Karpas-422 (cell line): ENCODE results near the gene HOXB3. TPM values are rescaled to one million over a fixed set of nuclear protein-coding genes. Genes with fewer than 3 reads are reported as not detected.

Source experiments
- DNase-seq: peaks from one replicate; pipeline ENCODE4 v3.0.0-alpha.2; 2015
- H2AFZ ChIP-seq: fragments of 200-600 bp; sonication (generic); 2 replicates; pipeline ENCODE4 v1.6.1; 2014; ENCODE audit warnings: antibody characterized with exemption, low read length, mixed read lengths
- H3K27ac ChIP-seq: fragments of 200-600 bp; sonication (generic); 2 replicates; pipeline ENCODE4 v1.5.1; 2014; ENCODE audit warnings: mild to moderate bottlenecking, low read length, moderate library complexity
- H3K27me3 ChIP-seq: fragments of 200-600 bp; sonication (generic); 2 replicates; pipeline ENCODE4 v1.6.1; 2014; ENCODE audit warnings: low read length, mixed read lengths
- H3K36me3 ChIP-seq: fragments of 200-600 bp; sonication (generic); 2 replicates; pipeline ENCODE4 v1.6.1; 2014; ENCODE audit warnings: low read length, mixed read lengths; ENCODE audit not compliant: insufficient read depth
- H3K4me1 ChIP-seq: fragments of 200-600 bp; sonication (generic); 2 replicates; pipeline ENCODE4 v1.6.1; 2014; ENCODE audit warnings: mild to moderate bottlenecking, low read length, mixed read lengths
- H3K4me2 ChIP-seq: fragments of 200-600 bp; sonication (generic); 2 replicates; pipeline ENCODE4 v1.6.1; 2014; ENCODE audit warnings: low read length, low read depth, mild to moderate bottlenecking; ENCODE audit not compliant: poor library complexity, severe bottlenecking
- H3K4me3 ChIP-seq: fragments of 200-600 bp; sonication (generic); 2 replicates; pipeline ENCODE4 v1.5.1; 2014; ENCODE audit warnings: mild to moderate bottlenecking, antibody characterized with exemption, low read length, mixed read lengths
- H3K79me2 ChIP-seq: fragments of 200-600 bp; sonication (generic); 2 replicates; pipeline ENCODE4 v1.6.1; 2014; ENCODE audit warnings: mild to moderate bottlenecking, low read length, mixed read lengths
- H3K9ac ChIP-seq: fragments of 200-600 bp; sonication (generic); 2 replicates; pipeline ENCODE4 v1.6.0; 2014; ENCODE audit warnings: low read length
- H3K9me2 ChIP-seq: fragments of 200-600 bp; sonication (generic), shearing (Covaris generic); replicated peaks from 2 replicates; pipeline ENCODE4 v1.6.0; 2014; ENCODE audit warnings: mild to moderate bottlenecking, low read length, moderate library complexity; ENCODE audit not compliant: insufficient read depth
- H3K9me3 ChIP-seq: fragments of 300-700, 200-600 bp; sonication (generic); 2 replicates; pipeline ENCODE4 v1.6.1; 2014; ENCODE audit warnings: low read length, mixed read lengths
- H4K20me1 ChIP-seq: fragments of 200-600 bp; sonication (generic); 2 replicates; pipeline ENCODE4 v1.6.1; 2014; ENCODE audit warnings: mild to moderate bottlenecking, antibody characterized with exemption, low read length, low read depth; ENCODE audit not compliant: insufficient read depth
- total RNA-seq: library from RNA; depleted of rRNA; stranded (reverse); fragments of >200 nt; shearing (Covaris generic); gene quantifications from 2 replicates; pipeline ENCODE4 v1.2.3, GENCODE V29; 2014; ENCODE audit warnings: low replicate concordance

Gene HOXB3
- total RNA-seq, 1 experiment from 2014 or later: 0.97 TPM

- Histone ChIP-seq H3K4me2 (no peak overlapping the region), H3K36me3 (no peaks in the 10 kb centered on the region), H2AFZ (no peak overlapping the region), H4K20me1 (no peaks in the 10 kb centered on the region), H3K27me3 (no peaks in the 10 kb centered on the region), H3K27ac (no peak overlapping the region), H3K9ac (no peak overlapping the region), H3K4me3 (no peak overlapping the region), H3K9me2 (no peaks in the 10 kb centered on the region), H3K4me1 (no peaks in the 10 kb centered on the region), H3K79me2 (no peaks in the 10 kb centered on the region), H3K9me3 (no peaks in the 10 kb centered on the region)
- no peak for DNase-seq
Measured at GRCh38 chr17:48520631-48521079, 69.4 kb downstream of the HOXB3 start.

- H3K27me3 ChIP-seq: no peaks in the 10 kb centered on the region
- H3K4me1 ChIP-seq: no peaks in the 10 kb centered on the region
- no peak overlapping the region for H3K27ac ChIP-seq
- H3K9me2 ChIP-seq: no peaks in the 10 kb centered on the region
- no peak overlapping the region for H3K4me2 ChIP-seq
- no peaks in the 10 kb centered on the region for H3K79me2 ChIP-seq
- no peak overlapping the region for H3K4me3 ChIP-seq
- no peaks in the 10 kb centered on the region for H3K36me3 ChIP-seq
- no peak overlapping the region for H2AFZ ChIP-seq
- no peaks in the 10 kb centered on the region for H4K20me1 ChIP-seq
- H3K9me3 ChIP-seq: no peaks in the 10 kb centered on the region
- no peak for DNase-seq
- H3K9ac ChIP-seq: no peak overlapping the region
Measured at GRCh38 chr17:48519427-48519826, 70.6 kb downstream of the HOXB3 start.

DNA sequence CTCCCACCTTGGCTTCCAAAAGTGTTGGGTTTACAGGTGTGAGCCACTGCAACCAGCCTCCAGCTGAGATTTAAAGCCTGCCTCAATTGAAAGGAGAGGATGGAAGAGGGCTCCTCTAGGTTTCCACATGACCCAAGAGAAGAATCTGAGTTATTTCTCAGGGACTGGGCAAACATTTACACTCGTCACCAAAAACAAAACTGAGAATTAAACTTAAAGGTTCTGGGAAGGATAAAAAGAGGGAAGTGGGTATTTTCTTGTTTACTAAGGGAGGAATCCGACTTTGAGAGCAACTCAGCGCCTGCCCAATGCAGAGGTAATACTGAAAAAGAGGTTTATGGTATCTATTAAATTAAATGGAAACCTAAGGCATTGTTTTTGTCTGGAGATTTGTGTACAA lies 72.6 kb downstream of the HOXB3 start:
- H3K4me2 ChIP-seq: no peak overlapping the region
- H3K79me2 ChIP-seq: no peaks in the 10 kb centered on the region
- H3K9me2 ChIP-seq: no peaks in the 10 kb centered on the region
- H3K9ac ChIP-seq: no peak overlapping the region
- H3K4me3 ChIP-seq: no peak overlapping the region
- no peaks in the 10 kb centered on the region for H3K36me3 ChIP-seq
- no peaks in the 10 kb centered on the region for H3K9me3 ChIP-seq
- no peaks in the 10 kb centered on the region for H3K27me3 ChIP-seq
- no peak overlapping the region for H2AFZ ChIP-seq
- no peak overlapping the region for H3K27ac ChIP-seq
- H4K20me1 ChIP-seq: no peaks in the 10 kb centered on the region
- peaks cover 8% of the 10 kb centered on the region for H3K4me1 ChIP-seq
- no peak for DNase-seq

DNA sequence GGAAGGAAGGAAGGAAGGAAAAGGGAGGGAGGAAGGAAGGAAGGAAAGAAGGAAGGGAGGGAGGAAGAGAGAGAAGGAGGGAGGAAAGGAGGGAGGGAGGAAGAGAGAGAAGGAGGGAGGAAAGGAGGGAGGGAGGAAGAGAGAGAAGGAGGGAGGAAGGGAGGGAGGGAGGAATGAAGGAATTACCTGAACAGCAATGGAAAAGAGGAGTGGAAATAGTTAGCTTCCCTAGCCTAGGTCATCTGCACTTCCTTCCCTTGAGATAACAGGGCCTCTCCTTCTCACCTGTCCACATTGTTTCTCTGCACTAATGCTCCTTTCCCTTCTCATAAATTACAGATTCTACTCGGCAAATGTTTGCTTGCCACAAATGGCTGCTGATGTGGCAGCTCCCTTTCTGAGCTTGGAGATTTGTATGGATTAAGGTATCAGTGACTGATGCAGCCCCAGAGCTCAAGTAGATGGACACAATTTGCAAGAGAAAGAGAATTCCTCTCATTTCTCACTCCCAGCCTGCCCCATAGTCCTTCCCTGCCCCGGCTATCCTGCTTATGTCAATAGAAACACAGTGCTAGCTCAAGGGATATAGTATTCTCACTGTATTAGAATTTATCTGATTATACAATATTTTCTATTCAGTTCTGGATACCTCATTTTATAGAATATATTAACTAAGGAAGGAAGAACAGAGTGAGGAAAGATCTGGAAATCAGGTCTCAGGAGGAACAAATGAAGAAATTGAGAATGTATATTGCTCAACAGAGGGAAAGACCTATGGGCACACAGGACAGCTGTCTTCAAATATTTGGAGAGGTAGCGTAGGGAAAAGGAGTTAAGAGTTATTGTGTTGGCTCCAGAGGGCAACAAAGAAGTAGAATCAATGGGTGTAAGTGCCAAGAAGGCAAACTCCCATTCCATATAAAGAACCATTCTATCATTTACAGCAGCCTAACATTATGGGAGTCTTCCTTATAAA lies 73.8 kb downstream of the HOXB3 start:
- H3K4me2 ChIP-seq: no peak overlapping the region
- H3K9me3 ChIP-seq: no peaks in the 10 kb centered on the region
- H3K9ac ChIP-seq: no peak overlapping the region
- DNase-seq: peak; percentile 22
- no peaks in the 10 kb centered on the region for H4K20me1 ChIP-seq
- H3K27ac ChIP-seq: no peak overlapping the region
- no peak overlapping the region for H3K4me3 ChIP-seq
- no peak overlapping the region for H2AFZ ChIP-seq
- H3K79me2 ChIP-seq: no peaks in the 10 kb centered on the region
- peaks cover 8% of the 10 kb centered on the region for H3K4me1 ChIP-seq
- no peaks in the 10 kb centered on the region for H3K36me3 ChIP-seq
- no peaks in the 10 kb centered on the region for H3K9me2 ChIP-seq
- no peaks in the 10 kb centered on the region for H3K27me3 ChIP-seq

- Histone ChIP-seq H3K36me3 (no peaks in the 10 kb centered on the region), H3K9me2 (no peaks in the 10 kb centered on the region), H4K20me1 (no peaks in the 10 kb centered on the region), H3K27me3 (no peaks in the 10 kb centered on the region), H3K4me1 (peaks cover 8% of the 10 kb centered on the region), H3K9ac (no peak overlapping the region), H3K4me2 (no peak overlapping the region), H3K4me3 (no peak overlapping the region), H3K27ac (no peak overlapping the region), H3K79me2 (no peaks in the 10 kb centered on the region), H2AFZ (no peak overlapping the region), H3K9me3 (no peaks in the 10 kb centered on the region)
- no peak for DNase-seq
Measured at GRCh38 chr17:48514477-48514876, 75.6 kb downstream of the HOXB3 start.

DNA sequence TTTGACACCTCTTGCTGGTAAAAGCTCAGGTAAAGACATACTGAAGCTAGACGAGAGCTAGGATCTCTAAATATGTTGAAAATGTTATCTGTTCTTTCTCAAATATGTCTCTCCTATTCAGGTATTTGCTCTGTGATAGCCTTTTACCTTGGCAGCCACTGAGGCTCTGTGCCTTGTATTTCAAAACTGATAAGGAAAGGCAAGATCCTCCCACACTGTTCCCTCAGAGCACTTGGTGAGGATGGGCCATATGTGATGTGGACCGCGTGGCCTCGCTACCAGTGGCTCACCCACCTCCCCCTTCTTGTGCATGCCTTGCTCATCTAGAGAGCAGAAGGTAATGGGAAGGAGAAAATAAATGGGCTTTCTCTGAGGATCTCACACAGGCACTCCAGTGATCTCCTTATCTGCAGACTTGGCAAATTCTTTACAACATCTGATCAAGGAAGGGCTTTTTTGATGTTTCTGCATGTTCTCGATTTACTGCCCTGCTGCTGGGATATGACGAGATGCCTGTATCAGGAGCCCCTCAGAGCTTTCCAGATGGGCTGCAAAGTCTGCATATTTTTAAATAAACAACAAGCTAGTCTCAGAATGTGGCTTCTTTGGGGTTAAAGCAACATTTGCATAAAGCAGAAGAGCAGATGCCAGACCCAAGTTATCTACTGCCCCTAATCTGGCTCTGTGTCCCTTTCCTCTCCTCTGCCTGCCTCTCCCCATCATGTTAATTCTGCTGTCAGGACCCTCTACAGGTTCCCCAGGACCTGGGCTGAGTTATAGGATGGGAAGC lies 76.2 kb downstream of the HOXB3 start:
- Histone ChIP-seq H3K79me2 (no peaks in the 10 kb centered on the region), H3K27me3 (no peaks in the 10 kb centered on the region), H3K27ac (no peak overlapping the region), H3K4me3 (no peak overlapping the region), H2AFZ (peak overlapping the region; percentile 64; the same call in 1 of the 2 replicates), H3K9me2 (no peaks in the 10 kb centered on the region), H4K20me1 (no peaks in the 10 kb centered on the region), H3K36me3 (no peaks in the 10 kb centered on the region), H3K9me3 (no peaks in the 10 kb centered on the region), H3K4me1 (peaks cover 8% of the 10 kb centered on the region), H3K4me2 (peak overlapping the region; percentile 54), H3K9ac (peak overlapping the region; percentile 32; the same call in 1 of the 2 replicates)
- DNase-seq: peak; percentile 27

GRCh38 chr17:48513097-48513496 lies 76.9 kb downstream of the HOXB3 start:
- H2AFZ ChIP-seq: peak overlapping the region; percentile 64; the same call in 1 of the 2 replicates
- H3K9me2 ChIP-seq: no peaks in the 10 kb centered on the region
- peak overlapping the region; percentile 54 for H3K4me2 ChIP-seq
- H3K79me2 ChIP-seq: no peaks in the 10 kb centered on the region
- H3K9ac ChIP-seq: peak overlapping the region; percentile 32; the same call in 1 of the 2 replicates
- H3K27ac ChIP-seq: no peak overlapping the region
- no peaks in the 10 kb centered on the region for H3K27me3 ChIP-seq
- no peak for DNase-seq
- no peaks in the 10 kb centered on the region for H4K20me1 ChIP-seq
- no peaks in the 10 kb centered on the region for H3K9me3 ChIP-seq
- H3K4me3 ChIP-seq: peak overlapping the region; percentile 5; the same call in 1 of the 2 replicates
- H3K36me3 ChIP-seq: no peaks in the 10 kb centered on the region
- peaks cover 8% of the 10 kb centered on the region for H3K4me1 ChIP-seq
